Prostate gland (tissue), 2 donors: ENCODE measurements around the gene IZUMO4.

Experiments used
- POLR2A ChIP-seq: fragments of 450-650 bp; IDR thresholded peaks from one replicate; pipeline ENCODE4 v1.6.1; 2016; ENCODE audit warnings: antibody characterized with exemption, mild to moderate bottlenecking
- POLR2AphosphoS5 ChIP-seq: sonication (generic); formaldehyde crosslinking; IDR thresholded peaks from one replicate; pipeline ENCODE4 v1.6.1; 2017; ENCODE audit warnings: antibody characterized with exemption
- TF ChIP-seq, protein P1 (sequence below), 4 experiments: fragments of 200-600 bp in 2 of 4; fragments of 450-650 bp in 2 of 4; sonication (generic) in 2 of 4; IDR thresholded peaks; 1 replicate in 3 of 4; 2 replicates in 1 of 4; pipeline ENCODE4 v1.5.1; 2016 to 2019; ENCODE audit warnings: antibody characterized with exemption in 4 of 4, mild to moderate bottlenecking in 2 of 4, moderate library complexity in 2 of 4

DNA sequence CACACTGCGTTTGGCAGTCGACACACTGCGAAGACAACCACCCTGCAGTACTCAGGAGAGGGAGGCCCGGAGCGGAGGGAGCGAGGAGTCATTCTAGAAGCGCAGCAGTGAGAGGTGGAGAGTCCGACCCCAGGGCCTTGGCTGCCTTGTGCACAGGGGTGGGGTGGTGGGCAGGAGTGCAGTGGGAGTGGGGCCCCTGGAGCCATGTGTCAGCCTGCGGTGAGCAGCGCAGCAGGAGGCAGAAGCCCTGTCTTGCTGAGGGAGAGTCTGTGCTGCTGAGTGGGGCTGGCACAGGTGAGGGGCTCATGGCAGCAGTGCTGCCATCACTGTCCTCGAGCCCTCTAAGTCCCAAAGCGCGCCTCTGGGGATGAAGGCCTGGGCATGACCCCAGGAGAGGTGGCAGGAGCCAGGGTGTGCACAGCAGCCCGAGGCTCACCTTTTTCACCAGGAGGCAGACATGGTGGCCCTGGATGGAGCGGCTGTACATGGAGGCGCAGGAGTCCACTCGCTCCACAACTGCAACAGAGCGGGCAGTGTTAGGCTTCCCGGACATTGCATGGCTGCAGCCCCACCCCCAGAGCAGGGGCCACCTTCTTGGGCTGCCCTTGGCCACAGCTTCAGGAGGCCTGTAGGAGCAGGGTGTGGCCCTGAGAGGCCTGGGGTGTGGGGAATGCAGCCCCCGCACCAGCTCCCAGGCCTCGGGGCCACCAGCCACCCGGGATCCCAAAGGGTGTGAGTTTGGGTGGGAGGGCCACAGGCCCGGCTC, 11.7 kb downstream of the IZUMO4 start:
- TF ChIP-seq, protein P1, sequence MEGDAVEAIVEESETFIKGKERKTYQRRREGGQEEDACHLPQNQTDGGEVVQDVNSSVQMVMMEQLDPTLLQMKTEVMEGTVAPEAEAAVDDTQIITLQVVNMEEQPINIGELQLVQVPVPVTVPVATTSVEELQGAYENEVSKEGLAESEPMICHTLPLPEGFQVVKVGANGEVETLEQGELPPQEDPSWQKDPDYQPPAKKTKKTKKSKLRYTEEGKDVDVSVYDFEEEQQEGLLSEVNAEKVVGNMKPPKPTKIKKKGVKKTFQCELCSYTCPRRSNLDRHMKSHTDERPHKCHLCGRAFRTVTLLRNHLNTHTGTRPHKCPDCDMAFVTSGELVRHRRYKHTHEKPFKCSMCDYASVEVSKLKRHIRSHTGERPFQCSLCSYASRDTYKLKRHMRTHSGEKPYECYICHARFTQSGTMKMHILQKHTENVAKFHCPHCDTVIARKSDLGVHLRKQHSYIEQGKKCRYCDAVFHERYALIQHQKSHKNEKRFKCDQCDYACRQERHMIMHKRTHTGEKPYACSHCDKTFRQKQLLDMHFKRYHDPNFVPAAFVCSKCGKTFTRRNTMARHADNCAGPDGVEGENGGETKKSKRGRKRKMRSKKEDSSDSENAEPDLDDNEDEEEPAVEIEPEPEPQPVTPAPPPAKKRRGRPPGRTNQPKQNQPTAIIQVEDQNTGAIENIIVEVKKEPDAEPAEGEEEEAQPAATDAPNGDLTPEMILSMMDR (IDR thresholded peaks at IDR 0.05), result no peak
- TF ChIP-seq POLR2A (no peak), POLR2AphosphoS5 (no peak)
